ENCODE measurements around the gene ABR. TPM values are rescaled to one million over a fixed set of nuclear protein-coding genes. Genes with fewer than 3 reads are reported as not detected.

The ABR gene
- total RNA-seq, 2 donors from 2014 or later, result 80.7 to 82.7 TPM

- DNase-seq (ENCODE audit: low spot score), result no peak
- no peaks in the 10 kb centered on the region for H3K4me1 ChIP-seq (replicated peaks)
- H3K9me3 ChIP-seq, result no peaks in the 10 kb centered on the region
- H3K4me3 ChIP-seq, result no peak overlapping the region
- intact Hi-C loops (cut with DNase I), result no loop called here
- H3K36me3 ChIP-seq, result no peaks in the 10 kb centered on the region
- H3K27me3 ChIP-seq (replicated peaks; ENCODE audit: insufficient read depth), result no peaks in the 10 kb centered on the region
- 84% methylated on average over 12 of the region's 12 CpGs for WGBS
- TF ChIP-seq POLR2AphosphoS5 (IDR thresholded peaks at IDR 0.05), result no peak
- TF ChIP-seq CTCF (IDR thresholded peaks at IDR 0.05), result no peak
- no peak for TF ChIP-seq POLR2A (IDR thresholded peaks at IDR 0.05)
- no peak overlapping the region for H3K27ac ChIP-seq
Observed at GRCh38 chr17:1120596-1121441, 59.0 kb downstream of the ABR start.

- Histone ChIP-seq H3K9me3 (no peaks in the 10 kb centered on the region), H3K4me3 (no peak overlapping the region), H3K27me3 (replicated peaks; ENCODE audit: insufficient read depth) (no peaks in the 10 kb centered on the region), H3K4me1 (replicated peaks) (no peaks in the 10 kb centered on the region), H3K27ac (no peak overlapping the region), H3K36me3 (no peaks in the 10 kb centered on the region)
- no peak for DNase-seq (ENCODE audit: low spot score)
- WGBS, result 65% methylated on average over 8 of the region's 8 CpGs
- intact Hi-C loops (cut with DNase I), result no loop called here
- TF ChIP-seq CTCF (IDR thresholded peaks at IDR 0.05) (no peak), POLR2AphosphoS5 (IDR thresholded peaks at IDR 0.05) (no peak), POLR2A (IDR thresholded peaks at IDR 0.05) (no peak)
Observed at GRCh38 chr17:1119924-1120323, 59.9 kb downstream of the ABR start.

GRCh38 chr17:1116602-1117001 is 63.2 kb downstream of the ABR start:
- Histone ChIP-seq H3K36me3 (no peaks in the 10 kb centered on the region), H3K27me3 (replicated peaks; ENCODE audit: insufficient read depth) (no peaks in the 10 kb centered on the region), H3K4me3 (no peak overlapping the region), H3K9me3 (no peaks in the 10 kb centered on the region), H3K4me1 (replicated peaks) (no peaks in the 10 kb centered on the region), H3K27ac (no peak overlapping the region)
- 71% methylated on average over 12 of the region's 12 CpGs for WGBS
- DNase-seq (ENCODE audit: low spot score), result no peak
- TF ChIP-seq POLR2A (IDR thresholded peaks at IDR 0.05), result no peak
- TF ChIP-seq CTCF (IDR thresholded peaks at IDR 0.05), result no peak
- no peak for TF ChIP-seq POLR2AphosphoS5 (IDR thresholded peaks at IDR 0.05)
- intact Hi-C loops (cut with DNase I), result no loop called here

GRCh38 chr17:1112875-1113274 is 66.9 kb downstream of the ABR start:
- no peak for TF ChIP-seq CTCF (IDR thresholded peaks at IDR 0.05)
- TF ChIP-seq POLR2AphosphoS5 (IDR thresholded peaks at IDR 0.05), result no peak
- TF ChIP-seq POLR2A (IDR thresholded peaks at IDR 0.05), result no peak
- no peak for DNase-seq (ENCODE audit: low spot score)
- WGBS, result 80% methylated on average over 10 of the region's 10 CpGs
- Histone ChIP-seq H3K4me3 (no peak overlapping the region), H3K4me1 (replicated peaks) (peaks cover 6% of the 10 kb centered on the region), H3K9me3 (no peaks in the 10 kb centered on the region), H3K36me3 (no peaks in the 10 kb centered on the region), H3K27ac (no peak overlapping the region), H3K27me3 (replicated peaks; ENCODE audit: insufficient read depth) (no peaks in the 10 kb centered on the region)
- intact Hi-C loops (cut with DNase I), result no loop called here

All from prostate gland (tissue), 2 donors.